ENCODE measurements around the gene ZNF774.
"Not testable (repeated sequence)": the region's sequence is repeated elsewhere in the genome, so short reads cannot be mapped to it uniquely, and the experiment has no call there.

The ZNF774 gene

DNA sequence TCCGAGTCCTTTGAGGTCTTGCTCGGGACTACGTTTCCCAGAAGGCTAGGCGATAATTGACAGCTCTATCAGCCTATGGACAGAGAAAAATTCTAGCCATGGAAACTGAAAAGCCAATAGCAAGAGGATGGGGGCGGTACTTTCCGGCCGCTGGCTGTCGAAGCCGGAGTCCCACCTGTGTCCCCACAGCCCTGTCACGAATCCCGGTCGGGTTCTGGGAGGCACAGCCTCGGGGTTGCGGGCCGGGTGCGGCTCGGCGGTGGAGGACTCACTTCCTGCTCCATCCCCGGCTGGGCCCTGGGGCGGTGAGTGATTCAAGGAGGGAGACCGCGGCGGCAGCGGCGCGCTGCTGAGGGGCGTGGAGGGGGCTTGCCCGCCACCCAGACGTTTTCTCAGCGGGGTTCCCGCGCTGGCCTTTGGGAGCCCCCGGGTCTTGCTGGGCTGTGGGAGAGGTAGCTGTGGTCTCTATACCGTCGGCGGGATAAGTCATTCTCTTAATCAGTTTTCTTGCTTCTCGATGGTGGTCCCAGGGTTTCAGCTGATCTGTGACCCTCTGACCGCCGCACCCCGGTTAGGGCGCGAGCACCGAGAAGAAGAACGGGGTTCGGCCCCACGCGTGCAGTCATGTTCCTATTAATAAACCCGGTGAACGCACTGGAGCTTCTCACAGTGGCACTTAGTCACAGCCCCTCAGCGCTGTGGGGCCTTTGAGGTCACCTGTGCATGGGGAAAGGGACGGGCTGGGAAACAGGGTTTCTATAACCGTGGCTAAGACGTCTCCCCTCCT lies at the start of gene ZNF774:
Gene ZNF774, plus strand, starts transcription at position 178 of the 787 bp plus-strand sequence. CDS start 2,377 bp downstream, outside the sequence.
- Histone ChIP-seq H3K79me2 (no peaks in the 10 kb centered on the region), H3K4me1 (no peaks in the 10 kb centered on the region), H3K4me2 (ENCODE audit: low read length) (peak within 1 kb of the TSS; percentile 81), H3K9me3 (ENCODE audit: control insufficient read depth, low read length) (no peaks in the 10 kb centered on the region), H3K9ac (no peak within 1 kb of the TSS), H2AFZ (peak within 1 kb of the TSS; percentile 95), H3K36me3 (ENCODE audit: control insufficient read depth, insufficient read depth, low read length) (no peaks in the 10 kb centered on the region), H3K27me3 (ENCODE audit: control insufficient read depth, insufficient read depth, low read length) (no peaks in the 10 kb centered on the region), H3K27ac (no peak within 1 kb of the TSS), H3K4me3 (ENCODE audit: low read depth, low read length) (peak within 1 kb of the TSS; percentile 81)
- TF ChIP-seq, protein P1, sequence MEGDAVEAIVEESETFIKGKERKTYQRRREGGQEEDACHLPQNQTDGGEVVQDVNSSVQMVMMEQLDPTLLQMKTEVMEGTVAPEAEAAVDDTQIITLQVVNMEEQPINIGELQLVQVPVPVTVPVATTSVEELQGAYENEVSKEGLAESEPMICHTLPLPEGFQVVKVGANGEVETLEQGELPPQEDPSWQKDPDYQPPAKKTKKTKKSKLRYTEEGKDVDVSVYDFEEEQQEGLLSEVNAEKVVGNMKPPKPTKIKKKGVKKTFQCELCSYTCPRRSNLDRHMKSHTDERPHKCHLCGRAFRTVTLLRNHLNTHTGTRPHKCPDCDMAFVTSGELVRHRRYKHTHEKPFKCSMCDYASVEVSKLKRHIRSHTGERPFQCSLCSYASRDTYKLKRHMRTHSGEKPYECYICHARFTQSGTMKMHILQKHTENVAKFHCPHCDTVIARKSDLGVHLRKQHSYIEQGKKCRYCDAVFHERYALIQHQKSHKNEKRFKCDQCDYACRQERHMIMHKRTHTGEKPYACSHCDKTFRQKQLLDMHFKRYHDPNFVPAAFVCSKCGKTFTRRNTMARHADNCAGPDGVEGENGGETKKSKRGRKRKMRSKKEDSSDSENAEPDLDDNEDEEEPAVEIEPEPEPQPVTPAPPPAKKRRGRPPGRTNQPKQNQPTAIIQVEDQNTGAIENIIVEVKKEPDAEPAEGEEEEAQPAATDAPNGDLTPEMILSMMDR (IDR thresholded peaks at IDR 0.05) = no peak

DNA sequence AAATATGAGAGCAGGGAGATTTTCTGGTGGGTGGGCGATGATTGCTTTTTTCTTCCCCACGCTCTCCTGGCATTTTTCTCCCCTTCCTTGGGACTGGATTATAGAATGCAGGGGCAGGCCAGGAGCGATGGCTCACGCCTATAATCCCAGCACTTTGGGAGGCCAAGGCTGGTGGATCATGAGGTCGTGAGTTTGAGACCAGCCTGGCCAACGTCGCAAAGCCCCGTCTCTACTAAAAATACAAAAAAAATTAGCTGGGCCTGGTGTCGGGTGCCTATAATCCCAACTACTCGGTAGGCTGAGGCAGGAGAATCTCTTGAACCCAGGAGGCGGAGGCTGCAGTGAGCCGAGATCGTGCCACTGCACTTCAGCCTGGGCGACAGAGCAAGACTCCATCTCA lies 46.7 kb upstream of the ZNF774 start:
- not testable (repeated sequence) for H3K27me3 ChIP-seq (ENCODE audit: control insufficient read depth, insufficient read depth, low read length); H3K79me2 ChIP-seq; H3K4me2 ChIP-seq (ENCODE audit: low read length); H3K4me3 ChIP-seq (ENCODE audit: low read depth, low read length); H3K36me3 ChIP-seq (ENCODE audit: control insufficient read depth, insufficient read depth, low read length); H3K4me1 ChIP-seq; H2AFZ ChIP-seq; H3K9me3 ChIP-seq (ENCODE audit: control insufficient read depth, low read length); H3K9ac ChIP-seq; H3K27ac ChIP-seq

DNA sequence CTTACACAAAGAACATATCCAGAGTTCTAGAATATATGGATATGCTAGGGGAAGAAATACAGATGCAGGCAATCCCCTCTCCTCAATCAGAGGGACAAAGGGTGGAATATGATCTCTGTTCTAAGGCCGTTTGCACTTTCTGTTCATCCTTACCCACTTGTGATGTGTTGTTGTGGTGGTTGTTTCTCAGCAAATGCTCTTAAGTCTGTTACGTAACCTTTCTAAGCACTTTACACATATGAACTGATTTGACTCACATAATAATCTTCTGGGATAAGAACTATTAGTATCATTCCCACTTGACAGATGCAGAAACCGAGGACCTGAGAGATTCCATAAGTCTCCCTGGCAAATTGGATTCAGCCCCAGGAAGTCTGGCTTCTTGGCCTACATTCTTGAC lies 46.2 kb upstream of the ZNF774 start:
- no peaks in the 10 kb centered on the region for H3K27me3 ChIP-seq (ENCODE audit: control insufficient read depth, insufficient read depth, low read length)
- no peaks in the 10 kb centered on the region for H3K79me2 ChIP-seq
- no peak overlapping the region for H3K27ac ChIP-seq
- no peak overlapping the region for H3K4me2 ChIP-seq (ENCODE audit: low read length)
- no peaks in the 10 kb centered on the region for H3K4me1 ChIP-seq
- H3K9ac ChIP-seq = no peak overlapping the region
- H3K9me3 ChIP-seq (ENCODE audit: control insufficient read depth, low read length) = no peaks in the 10 kb centered on the region
- no peak overlapping the region for H2AFZ ChIP-seq
- H3K36me3 ChIP-seq (ENCODE audit: control insufficient read depth, insufficient read depth, low read length) = no peaks in the 10 kb centered on the region
- TF ChIP-seq, protein P1 (IDR thresholded peaks at IDR 0.05) = no peak
- no peak overlapping the region for H3K4me3 ChIP-seq (ENCODE audit: low read depth, low read length)

DNA sequence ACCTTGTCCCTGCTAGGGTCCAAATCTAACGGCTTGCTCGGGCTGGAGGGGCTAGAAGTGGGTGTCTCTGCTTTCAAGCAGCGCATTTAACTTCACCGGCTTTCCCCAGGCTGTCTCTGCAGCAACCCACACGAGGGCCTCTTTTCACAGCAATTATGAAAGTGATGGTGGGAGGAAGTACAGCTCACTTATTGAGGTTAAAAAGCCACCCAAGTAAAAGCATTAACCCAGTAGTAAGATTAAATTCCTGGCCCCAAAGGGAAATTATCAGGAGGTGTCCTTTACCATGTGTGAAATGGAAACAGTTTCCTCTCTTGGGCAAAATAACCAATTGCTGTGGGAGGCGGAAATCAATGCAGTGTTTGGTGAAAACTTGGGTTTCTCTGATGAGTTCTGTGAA lies 45.5 kb upstream of the ZNF774 start:
- H2AFZ ChIP-seq = no peak overlapping the region
- H3K4me2 ChIP-seq (ENCODE audit: low read length) = no peak overlapping the region
- no peak overlapping the region for H3K27ac ChIP-seq
- TF ChIP-seq, protein P1 (IDR thresholded peaks at IDR 0.05) = no peak
- no peaks in the 10 kb centered on the region for H3K4me1 ChIP-seq
- H3K27me3 ChIP-seq (ENCODE audit: control insufficient read depth, insufficient read depth, low read length) = no peaks in the 10 kb centered on the region
- no peaks in the 10 kb centered on the region for H3K36me3 ChIP-seq (ENCODE audit: control insufficient read depth, insufficient read depth, low read length)
- no peak overlapping the region for H3K4me3 ChIP-seq (ENCODE audit: low read depth, low read length)
- no peaks in the 10 kb centered on the region for H3K79me2 ChIP-seq
- no peak overlapping the region for H3K9ac ChIP-seq
- no peaks in the 10 kb centered on the region for H3K9me3 ChIP-seq (ENCODE audit: control insufficient read depth, low read length)

DNA sequence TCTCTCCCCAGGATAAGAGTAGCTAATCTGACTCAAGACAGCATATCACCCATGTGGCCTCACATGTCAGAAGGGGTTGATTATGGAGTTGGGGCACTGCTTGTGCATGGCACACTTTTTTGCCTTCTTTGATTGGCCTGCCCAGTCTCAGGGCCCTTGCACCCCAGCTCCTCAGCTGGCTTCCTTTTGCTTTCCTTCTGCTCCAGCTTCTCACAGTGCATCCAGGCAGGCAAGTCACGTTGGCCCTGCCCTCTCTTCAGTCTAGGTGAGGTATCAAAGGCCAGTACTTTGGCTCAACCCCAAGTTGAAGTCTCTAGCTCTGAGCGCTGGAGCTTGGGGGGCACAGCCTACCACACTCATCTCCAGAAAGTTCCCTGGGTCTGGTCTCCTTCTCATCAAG lies 44.4 kb upstream of the ZNF774 start:
- TF ChIP-seq, protein P1 (IDR thresholded peaks at IDR 0.05) = no peak
- H3K4me1 ChIP-seq = no peaks in the 10 kb centered on the region
- H3K4me2 ChIP-seq (ENCODE audit: low read length) = no peak overlapping the region
- no peaks in the 10 kb centered on the region for H3K9me3 ChIP-seq (ENCODE audit: control insufficient read depth, low read length)
- no peaks in the 10 kb centered on the region for H3K27me3 ChIP-seq (ENCODE audit: control insufficient read depth, insufficient read depth, low read length)
- no peak overlapping the region for H2AFZ ChIP-seq
- H3K27ac ChIP-seq = no peak overlapping the region
- no peak overlapping the region for H3K9ac ChIP-seq
- H3K79me2 ChIP-seq = no peaks in the 10 kb centered on the region
- no peak overlapping the region for H3K4me3 ChIP-seq (ENCODE audit: low read depth, low read length)
- no peaks in the 10 kb centered on the region for H3K36me3 ChIP-seq (ENCODE audit: control insufficient read depth, insufficient read depth, low read length)

Measured in parathyroid adenoma (tissue), 2 donors.